ENCODE data around the gene KNOP1. TPM values are rescaled to one million over a fixed set of nuclear protein-coding genes. Genes with fewer than 3 reads are reported as not detected.

Gene KNOP1
- total and polyA plus RNA-seq, 2 of the 4 experiments (the other 2 are of a cell fraction), result 7.0 to 8.4 TPM

GRCh38 chr16:19696328-19696727, 21.7 kb downstream of the KNOP1 start:
- ATAC-seq (ENCODE audit: low read depth) (peak; percentile 61), DNase-seq (peak; percentile 88)
- TF ChIP-seq FOS (IDR thresholded peaks at IDR 0.05; ENCODE audit: low read depth, low read length), result no peak
- 0 out of 2 replicates have a peak, but pooled peaks have one; percentile 31 for TF ChIP-seq MXI1 (IDR thresholded peaks at IDR 0.05; ENCODE audit: borderline replicate concordance, low read depth, low read length)
- TF ChIP-seq RAD21 (IDR thresholded peaks at IDR 0.05; ENCODE audit: low read length), result no peak
- no peak for TF ChIP-seq NFE2L2 (IDR thresholded peaks at IDR 0.05; ENCODE audit: low read depth, low read length)
- no peak for TF ChIP-seq CHD1 (IDR thresholded peaks at IDR 0.05; ENCODE audit: low read depth, low read length)
- TF ChIP-seq CTCF (conservative IDR thresholded peaks at IDR 0.05; ENCODE audit: low read depth, low read length), result no peak
- TF ChIP-seq RCOR1 (IDR thresholded peaks at IDR 0.05; ENCODE audit: insufficient replicate concordance, low read length), result no peak
- no peak for TF ChIP-seq POLR2A (IDR thresholded peaks at IDR 0.05; ENCODE audit: low read depth, low read length)
- no peak for TF ChIP-seq MAZ (IDR thresholded peaks at IDR 0.05; ENCODE audit: borderline replicate concordance, low read depth, low read length)
- TF ChIP-seq CEBPB (IDR thresholded peaks at IDR 0.05; ENCODE audit: low read depth, low read length), result no peak
- no peak for TF ChIP-seq ELK1 (IDR thresholded peaks at IDR 0.05; ENCODE audit: borderline replicate concordance, low read depth, low read length)
- TF ChIP-seq MAFK (IDR thresholded peaks at IDR 0.05; ENCODE audit: low read depth, low read length), result no peak
- no peak for TF ChIP-seq RFX5 (IDR thresholded peaks at IDR 0.05; ENCODE audit: low read depth, low read length)
- no peak for TF ChIP-seq SMC3 (IDR thresholded peaks at IDR 0.05; ENCODE audit: low read depth, low read length)
- TF ChIP-seq, protein P1, sequence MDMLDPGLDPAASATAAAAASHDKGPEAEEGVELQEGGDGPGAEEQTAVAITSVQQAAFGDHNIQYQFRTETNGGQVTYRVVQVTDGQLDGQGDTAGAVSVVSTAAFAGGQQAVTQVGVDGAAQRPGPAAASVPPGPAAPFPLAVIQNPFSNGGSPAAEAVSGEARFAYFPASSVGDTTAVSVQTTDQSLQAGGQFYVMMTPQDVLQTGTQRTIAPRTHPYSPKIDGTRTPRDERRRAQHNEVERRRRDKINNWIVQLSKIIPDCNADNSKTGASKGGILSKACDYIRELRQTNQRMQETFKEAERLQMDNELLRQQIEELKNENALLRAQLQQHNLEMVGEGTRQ (IDR thresholded peaks at IDR 0.05; ENCODE audit: low read depth, low read length), result peak; percentile 65
- TF ChIP-seq BHLHE40 (IDR thresholded peaks at IDR 0.05; ENCODE audit: low read depth, low read length), result 0 out of 2 replicates have a peak, but pooled peaks have one; percentile 4
- Histone ChIP-seq H3K4me3 (ENCODE audit: insufficient read depth, low read depth, low read length) (no peak overlapping the region), H4K8ac (ENCODE audit: low read depth in 2 of 2, low read length in 2 of 2) (no peak overlapping the region), H4K5ac (ENCODE audit: low read depth, low read length) (no peak overlapping the region), H3K9me3 (ENCODE audit: control insufficient read depth, insufficient read depth, low read length) (no peaks in the 10 kb centered on the region), H2BK20ac (ENCODE audit: low read depth, low read length) (no peak overlapping the region), H2BK120ac (ENCODE audit: low read depth, low read length) (no peak overlapping the region), H3K4ac (ENCODE audit: low read depth, low read length) (no peak overlapping the region), H3K27me3 (ENCODE audit: control insufficient read depth, insufficient read depth, low read length) (no peaks in the 10 kb centered on the region), H3K23ac (ENCODE audit: low read depth, low read length) (no peak overlapping the region), H3K27ac (ENCODE audit: insufficient read depth, low read length) (peak overlapping the region; percentile 52; the same call in 1 of the 2 replicates), H3K36me3 (ENCODE audit: control insufficient read depth, insufficient read depth, low read length) (peaks cover 38% of the 10 kb centered on the region), H2BK15ac (ENCODE audit: low read depth, low read length) (no peak overlapping the region), H2AK5ac (ENCODE audit: low read depth, low read length) (no peak overlapping the region), H3K14ac (replicated peaks; ENCODE audit: low read depth, low read length) (no peak overlapping the region), H2AFZ (replicated peaks; ENCODE audit: low read length, poor library complexity) (no peak overlapping the region), H3K4me2 (ENCODE audit: low read depth, low read length) (no peak overlapping the region), H3K4me1 (ENCODE audit: control insufficient read depth, insufficient read depth, low read length) (peaks cover 17% of the 10 kb centered on the region), H3K9ac (ENCODE audit: low read depth, low read length) (no peak overlapping the region), H2BK5ac (ENCODE audit: low read depth, low read length, poor library complexity, severe bottlenecking) (no peak overlapping the region), H4K91ac (ENCODE audit: insufficient read depth, low read depth, low read length) (no peak overlapping the region), H3K9me1 (ENCODE audit: insufficient read depth, low read length) (peaks cover 25% of the 10 kb centered on the region; the same call in 1 of the 2 replicates), H3K18ac (ENCODE audit: low read depth, low read length) (no peak overlapping the region), H3K79me1 (ENCODE audit: low read depth in 1 of 2, low read length in 2 of 2) (peaks cover 18 to 32% of the 10 kb centered on the region in 2 experiments; a peak in 3 of 4 replicates), H4K20me1 (ENCODE audit: insufficient read depth, low read length) (no peaks in the 10 kb centered on the region), H2AK9ac (replicated peaks; ENCODE audit: low read depth, low read length, poor library complexity) (no peak overlapping the region), H3K56ac (ENCODE audit: extremely low read depth, insufficient read depth, low read length) (no peak overlapping the region)
- 83% methylated on average over 1 of the region's 10 CpGs; no CpG with 5 or more reads in 1 of the 2 experiments for WGBS, 2 experiments (ENCODE audit: extremely low coverage in 2 of 2, insufficient read length in 1 of 2)
- ChIA-PET CTCF (interaction anchor here (0.7 to 1.3 kb wide), 2 partner anchors 97 to 165 kb away, joined by 3 to 5 read pairs; no protein-coding TSS in a partner anchor), POLR2A (ENCODE audit: unreplicated experiment) (no interaction called here)
- in situ Hi-C loops (cut with MboI; ENCODE audit: low sequenced_read_pairs), result no loop called here
- intact Hi-C loops (cut with micrococcal nuclease), result no loop called here
- dilution Hi-C loops (cut with HindIII; ENCODE audit: low sequenced_read_pairs, unreplicated experiment), result no loop called here
- no TSS peak for BruUV-seq (replicated peaks)
